HG03045 (cell line): ENCODE measurements around the gene CCDC85B.
"Not testable (repeated sequence)": the region's sequence is repeated elsewhere in the genome, so short reads cannot be mapped to it uniquely, and the experiment has no call there.

Experiments used
- ATAC-seq: cut with Tn5 transposase; IDR thresholded peaks from one replicate; pipeline ENCODE4 v1.9.1; 2021; ENCODE audit warnings: mild to moderate bottlenecking, moderate library complexity; ENCODE audit not compliant: unreplicated experiment

Gene CCDC85B

DNA sequence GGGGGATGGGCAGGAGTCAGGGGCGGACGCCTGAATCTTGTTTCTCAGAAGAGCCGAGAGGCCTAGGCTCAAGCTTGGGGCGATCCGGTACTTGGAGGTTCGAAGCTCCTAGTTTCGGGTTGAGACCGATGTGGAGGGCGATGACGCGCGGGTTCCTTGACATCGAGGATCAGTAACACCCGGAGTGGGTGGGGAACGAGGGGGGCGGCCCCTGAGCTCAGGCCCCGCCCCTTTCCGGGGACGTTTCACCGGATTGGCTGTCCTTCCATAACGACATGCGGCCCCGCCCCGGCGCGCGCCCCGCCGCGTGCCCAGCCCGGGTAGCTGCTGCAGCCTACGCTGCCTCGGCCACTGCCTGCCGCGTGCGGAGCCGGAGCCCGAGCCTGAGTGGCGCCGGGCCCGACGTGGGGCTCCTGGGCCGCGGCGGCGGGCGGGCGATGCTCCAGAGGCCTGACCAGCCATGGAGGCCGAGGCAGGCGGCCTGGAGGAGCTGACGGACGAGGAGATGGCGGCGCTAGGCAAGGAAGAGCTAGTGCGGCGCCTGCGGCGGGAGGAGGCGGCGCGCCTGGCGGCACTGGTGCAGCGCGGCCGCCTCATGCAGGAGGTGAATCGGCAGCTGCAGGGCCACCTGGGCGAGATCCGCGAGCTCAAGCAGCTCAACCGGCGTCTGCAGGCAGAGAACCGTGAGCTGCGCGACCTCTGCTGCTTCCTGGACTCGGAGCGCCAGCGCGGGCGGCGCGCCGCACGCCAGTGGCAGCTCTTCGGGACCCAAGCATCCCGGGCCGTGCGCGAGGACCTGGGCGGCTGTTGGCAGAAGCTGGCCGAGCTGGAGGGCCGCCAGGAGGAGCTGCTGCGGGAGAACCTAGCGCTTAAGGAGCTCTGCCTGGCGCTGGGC lies at the start of gene CCDC85B:
CCDC85B (plus strand) TSS at position 350 of the 895 bp plus-strand sequence; CDS start at position 461, 111 bp downstream.
- peak; percentile 57 for ATAC-seq

DNA sequence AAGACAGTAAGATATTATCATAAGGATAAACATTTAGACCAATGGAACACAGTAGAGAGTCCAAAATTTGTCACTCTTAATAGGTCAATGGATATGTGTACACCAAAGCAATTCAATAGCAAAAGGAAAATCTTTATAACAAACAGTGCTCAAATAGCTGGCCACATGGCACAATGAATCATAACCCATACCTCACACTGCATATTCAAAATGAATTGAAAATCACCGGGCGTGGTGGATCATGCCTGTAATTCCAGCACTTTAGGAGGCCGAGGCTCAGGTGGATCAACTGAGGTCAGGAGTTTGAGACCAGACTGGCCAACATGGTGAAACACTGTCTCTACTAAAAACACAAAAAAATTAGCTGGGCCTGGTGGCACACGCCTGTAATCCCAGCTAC lies 48.3 kb upstream of the CCDC85B start:
- no peak for ATAC-seq

DNA sequence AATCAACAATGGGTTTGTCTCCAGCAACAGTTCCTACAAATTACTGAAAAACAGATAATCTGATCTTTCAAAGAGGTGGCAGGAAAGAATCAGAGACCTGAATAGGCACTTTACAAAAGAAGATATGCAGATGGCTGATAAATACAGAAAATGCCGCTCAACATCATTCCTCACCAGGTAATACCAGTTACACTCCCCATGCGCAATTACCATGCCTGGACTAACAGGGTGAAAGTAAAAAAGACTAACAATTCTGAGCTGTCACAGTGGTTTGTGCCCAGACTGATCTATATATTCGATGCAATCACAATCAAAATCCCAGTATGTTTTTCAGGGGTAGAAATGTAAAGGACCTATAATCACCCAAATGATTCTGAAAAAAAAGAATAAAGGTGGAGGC lies 46.7 kb upstream of the CCDC85B start:
- no peak for ATAC-seq

DNA sequence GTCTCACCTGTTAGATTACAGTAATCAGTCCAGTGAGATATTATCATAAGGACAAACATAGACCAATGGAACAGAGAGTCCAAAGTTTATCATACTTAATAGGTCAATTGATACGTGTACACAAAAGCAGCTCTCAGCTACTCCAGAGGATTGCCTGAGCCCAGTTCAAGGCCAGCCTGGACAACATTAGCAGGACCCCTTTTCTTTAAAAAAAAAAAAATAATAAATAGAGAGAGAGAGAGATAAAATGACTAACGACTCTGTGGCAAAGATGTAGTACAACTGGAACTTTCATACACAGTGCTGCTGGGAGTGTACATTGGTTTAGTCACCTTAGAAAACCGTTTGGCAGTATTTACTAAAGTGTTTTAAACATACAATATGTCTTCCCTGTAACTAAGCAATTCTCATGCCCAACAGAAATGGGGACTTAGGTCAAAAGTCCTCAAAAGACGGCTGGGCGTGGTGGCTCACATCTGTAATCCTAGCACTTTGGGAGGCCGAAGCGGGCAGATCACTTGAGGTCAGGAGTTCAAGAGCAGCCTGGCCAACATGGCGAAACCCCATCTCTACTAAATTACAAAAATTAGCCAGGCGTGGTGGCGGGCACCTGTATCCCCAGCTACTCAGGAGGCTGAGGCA lies 46.1 kb upstream of the CCDC85B start:
- no peak for ATAC-seq

DNA sequence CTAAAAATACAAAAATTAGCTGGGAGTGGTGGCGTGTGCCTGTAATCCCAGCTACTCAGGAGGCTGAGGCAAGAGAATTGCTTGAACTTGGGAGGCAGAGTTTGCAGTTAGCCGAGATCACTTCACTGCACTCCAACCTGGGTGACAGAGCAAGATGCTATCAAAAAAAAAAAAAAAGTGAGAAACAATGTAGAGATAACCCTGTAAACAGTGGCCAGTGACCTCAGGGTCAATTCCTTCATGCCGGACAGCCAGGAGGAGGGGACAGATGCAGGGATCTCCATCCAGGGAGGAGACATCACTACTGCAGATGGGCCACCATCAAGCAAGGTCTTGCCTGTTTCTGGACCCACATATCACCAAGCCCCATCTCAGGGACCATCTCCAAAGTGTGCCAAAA lies 42.7 kb upstream of the CCDC85B start:
- ATAC-seq = no peak

DNA sequence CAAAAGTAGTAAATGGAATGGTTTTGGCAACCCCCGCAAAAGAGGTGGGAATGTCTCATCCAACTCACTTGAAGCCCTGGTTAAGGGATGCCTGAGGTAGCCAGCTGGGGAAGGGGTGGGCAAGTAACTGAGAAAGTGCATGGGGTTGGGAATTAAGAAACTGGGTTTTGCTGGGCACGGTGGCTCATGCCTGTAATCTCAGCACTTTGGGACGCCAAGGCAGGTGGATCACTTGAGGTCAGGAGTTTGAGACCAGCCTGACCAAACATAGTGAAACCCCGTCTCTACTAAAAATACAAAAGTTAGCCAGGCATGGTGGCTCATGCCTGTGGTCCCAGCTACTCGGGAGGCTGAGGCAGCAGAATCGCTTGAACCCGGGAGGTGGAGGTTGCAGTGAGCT lies 41.8 kb upstream of the CCDC85B start:
- ATAC-seq = not testable (repeated sequence)

DNA sequence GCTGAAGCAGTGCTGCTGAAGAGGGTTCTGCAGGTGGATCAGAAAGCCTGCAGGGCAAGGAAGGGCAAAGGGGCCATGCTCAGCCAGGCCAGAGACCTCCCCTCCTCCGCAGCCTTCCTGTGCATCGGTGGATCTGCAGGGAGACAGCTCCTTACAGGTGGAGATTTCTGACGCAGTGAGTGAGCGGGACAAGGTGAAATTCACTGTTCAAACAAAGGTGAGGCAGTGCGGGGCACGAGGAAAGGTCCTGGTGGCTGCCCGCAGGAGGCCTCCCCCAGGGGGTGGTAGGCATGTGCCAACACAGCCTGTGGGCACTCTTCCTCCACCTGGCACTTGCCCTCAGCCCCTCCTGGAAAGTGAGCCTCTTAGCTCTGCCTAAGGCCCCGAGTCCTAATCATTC lies 41.1 kb upstream of the CCDC85B start:
- ATAC-seq = no peak

DNA sequence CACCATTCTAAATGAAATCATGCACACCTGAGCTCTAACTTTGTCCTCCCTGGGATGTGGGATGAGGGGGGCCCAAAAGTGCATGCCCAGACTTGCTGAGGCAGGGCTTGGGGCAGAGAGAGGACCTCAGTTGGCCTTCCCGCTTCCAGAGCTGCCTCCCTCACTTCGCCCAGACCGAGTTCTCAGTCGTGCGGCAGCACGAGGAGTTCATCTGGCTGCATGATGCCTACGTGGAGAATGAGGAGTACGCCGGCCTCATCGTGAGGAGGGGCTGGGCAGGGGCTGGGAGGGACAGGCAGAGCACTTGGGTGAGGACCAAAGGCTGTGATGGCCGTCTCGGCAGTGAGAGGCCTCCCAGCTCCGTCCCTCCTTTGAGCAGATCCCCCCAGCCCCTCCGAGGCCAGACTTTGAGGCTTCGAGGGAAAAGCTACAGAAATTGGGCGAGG lies 40.7 kb upstream of the CCDC85B start:
- no peak for ATAC-seq

DNA sequence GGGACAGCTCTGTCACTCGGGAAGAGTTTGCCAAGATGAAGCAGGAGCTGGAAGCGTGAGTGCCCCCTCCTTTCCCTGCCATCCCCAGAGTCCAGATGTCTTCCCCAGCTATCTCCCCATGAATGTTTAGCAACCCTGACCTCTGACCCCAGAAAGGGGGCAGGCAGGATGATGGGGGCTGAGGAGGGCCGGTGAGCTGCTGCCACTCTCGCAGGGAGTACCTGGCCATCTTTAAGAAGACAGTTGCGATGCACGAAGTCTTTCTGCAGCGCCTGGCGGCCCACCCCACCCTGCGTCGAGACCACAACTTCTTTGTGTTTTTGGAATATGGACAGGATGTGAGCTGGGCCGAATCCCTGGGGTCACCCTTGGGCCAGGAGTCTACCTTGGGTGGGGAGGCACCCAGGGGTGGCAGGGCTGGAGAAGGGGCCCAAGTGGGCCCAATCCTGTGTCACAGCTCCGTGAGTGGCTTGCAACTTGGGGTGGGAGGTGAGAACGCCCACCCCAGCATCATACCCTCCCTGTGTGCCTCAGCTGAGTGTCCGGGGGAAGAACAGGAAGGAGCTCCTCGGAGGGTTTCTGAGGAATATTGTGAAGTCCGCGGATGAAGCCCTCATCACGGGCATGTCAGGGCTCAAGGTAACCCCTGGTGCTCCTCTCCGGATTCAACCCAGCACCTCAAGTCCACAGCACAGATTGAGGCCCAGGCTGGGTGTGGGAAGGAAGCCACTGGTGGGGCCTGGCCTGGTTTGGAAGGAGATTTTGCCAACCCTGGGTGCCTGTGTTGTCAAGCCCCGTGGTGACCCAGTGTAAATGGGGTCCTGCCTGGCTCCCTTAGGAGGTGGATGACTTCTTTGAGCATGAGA lies 40.0 kb upstream of the CCDC85B start:
- ATAC-seq = no peak

DNA sequence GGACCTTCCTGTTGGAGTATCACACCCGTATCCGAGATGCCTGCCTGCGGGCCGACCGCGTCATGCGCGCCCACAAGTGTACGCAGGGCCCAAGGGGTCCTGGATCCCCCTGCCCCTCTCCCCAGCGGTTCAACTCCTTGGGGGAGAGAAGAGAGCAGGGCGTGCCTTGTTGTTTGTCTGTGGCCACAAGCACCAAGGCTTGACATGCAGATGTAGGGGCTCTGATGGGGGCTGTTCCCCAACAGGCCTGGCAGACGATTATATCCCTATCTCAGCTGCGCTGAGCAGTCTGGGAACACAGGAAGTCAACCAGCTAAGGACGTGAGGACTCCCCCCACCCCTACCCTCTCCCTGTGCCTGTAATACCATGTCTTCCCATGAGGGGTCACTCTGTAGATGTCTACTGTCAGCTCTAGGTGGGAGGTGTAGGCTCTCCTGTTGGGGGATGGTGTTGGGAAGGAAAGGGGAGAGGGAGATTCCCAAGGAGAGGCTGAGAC lies 39.3 kb upstream of the CCDC85B start:
- no peak for ATAC-seq

DNA sequence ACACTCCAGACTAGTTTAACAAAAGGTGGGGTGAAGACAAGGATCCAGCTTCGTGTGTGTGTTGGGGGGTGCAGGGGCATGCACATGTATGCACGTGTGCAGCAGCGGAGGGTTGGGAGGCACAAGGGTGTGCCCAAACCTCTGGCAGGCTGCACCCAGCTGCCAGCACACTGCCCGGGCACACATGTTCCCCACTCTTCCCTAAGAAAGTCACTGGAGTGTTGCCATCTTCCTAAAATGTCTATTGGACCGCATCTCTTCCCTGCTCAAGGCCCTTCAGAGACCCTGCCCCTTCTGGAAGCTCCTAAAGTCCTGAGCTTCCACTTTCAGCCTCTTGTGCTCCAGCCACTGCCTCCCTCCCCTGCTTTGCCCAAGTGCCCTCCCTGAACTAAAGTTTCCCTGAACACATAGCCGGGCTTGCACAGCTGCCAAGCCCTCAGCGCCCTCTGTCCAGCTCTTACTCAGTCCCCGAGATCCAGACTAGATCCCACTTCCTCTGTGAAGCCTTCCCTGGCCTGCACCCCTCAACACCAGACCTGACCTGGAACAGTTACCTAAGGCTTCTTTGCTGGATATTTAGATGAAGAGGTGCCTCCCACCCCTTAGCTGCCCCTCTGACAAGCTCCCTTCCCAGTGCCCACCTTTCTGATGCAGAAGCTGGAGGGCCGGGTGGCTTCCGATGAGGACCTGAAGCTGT lies 38.5 kb upstream of the CCDC85B start:
- no peak for ATAC-seq

DNA sequence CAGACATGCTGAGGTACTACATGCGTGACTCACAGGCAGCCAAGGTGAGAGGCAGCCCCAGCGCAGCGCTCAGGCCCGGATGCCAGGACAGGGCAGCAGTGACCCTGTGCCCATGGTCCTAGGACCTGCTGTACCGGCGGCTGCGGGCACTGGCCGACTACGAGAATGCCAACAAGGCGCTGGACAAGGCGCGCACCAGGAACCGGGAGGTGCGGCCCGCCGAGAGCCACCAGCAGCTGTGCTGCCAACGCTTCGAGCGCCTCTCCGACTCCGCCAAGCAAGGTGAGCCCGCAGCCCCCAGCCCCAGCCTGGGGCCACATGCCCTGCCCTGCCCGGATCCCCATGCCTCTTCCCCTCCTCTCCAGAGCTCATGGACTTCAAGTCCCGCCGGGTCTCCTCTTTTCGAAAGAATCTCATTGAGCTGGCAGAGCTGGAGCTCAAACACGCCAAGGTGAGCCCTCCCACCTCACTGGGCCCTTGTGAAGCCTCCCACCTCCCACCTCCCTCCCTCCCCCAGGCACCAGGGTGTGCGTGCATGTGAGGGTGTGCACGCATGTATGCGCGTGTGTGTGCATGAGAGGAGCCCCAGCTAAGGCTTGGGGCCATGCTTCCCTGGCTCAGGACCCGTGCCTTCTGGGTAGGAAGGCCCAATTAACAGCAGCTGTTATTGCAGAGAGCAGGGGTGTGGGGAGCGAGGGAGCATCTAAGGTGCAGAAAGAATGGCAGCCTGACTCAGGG lies 37.8 kb upstream of the CCDC85B start:
- no peak for ATAC-seq

DNA sequence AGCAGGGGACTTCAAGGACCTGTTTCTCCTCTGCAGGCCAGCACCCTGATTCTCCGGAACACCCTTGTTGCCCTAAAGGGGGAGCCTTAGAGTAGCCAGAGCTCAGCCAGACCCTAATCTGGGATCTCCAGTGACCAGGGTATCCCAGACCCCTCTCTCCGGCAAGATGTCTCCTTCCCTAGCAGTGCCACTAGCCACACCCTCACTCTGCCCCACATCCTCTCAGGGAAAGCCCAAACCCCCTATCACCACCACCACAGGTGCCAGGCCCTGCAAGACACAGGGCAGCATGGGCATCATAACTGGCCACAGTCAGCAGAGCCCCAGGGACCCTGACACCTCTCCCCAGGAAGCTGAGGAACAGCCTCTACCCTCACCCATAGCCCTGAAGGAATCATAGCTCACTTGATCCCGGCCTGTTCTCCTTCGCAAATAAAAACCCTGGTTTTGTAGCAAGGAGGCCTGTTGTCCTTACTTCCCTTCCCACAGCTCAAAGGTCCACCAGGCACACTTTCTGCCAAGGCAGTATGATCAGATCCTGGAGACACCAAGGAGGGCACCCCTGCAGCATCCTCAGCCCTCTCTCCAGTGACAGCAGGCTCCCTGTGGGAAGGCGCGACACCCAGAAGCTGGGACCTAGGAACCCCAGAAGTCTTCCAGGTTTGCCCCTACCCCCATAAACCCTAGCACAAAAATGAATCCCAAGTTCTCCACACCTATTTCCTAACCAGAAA lies 37.1 kb upstream of the CCDC85B start:
- no peak for ATAC-seq

DNA sequence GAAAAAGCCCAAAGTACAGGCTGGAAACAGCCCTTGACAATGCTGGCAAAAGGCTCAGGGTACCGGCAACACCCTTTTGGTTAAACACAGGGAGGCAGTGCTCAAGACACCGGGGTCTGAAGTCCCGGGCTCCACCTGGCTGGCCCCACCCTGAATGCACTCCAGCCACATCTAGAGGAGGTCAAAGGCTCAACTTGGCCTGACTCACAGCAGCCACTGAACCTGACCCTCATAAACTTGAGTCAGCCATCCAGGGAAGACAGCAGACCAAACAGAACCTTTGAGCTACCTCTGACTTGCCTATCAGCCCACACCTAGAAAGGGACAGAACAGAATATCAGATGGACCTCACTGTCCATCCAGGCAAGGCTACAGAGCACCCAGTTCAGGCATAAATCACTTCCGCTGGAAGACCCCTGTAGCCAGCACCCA lies 36.3 kb upstream of the CCDC85B start:
- no peak for ATAC-seq

DNA sequence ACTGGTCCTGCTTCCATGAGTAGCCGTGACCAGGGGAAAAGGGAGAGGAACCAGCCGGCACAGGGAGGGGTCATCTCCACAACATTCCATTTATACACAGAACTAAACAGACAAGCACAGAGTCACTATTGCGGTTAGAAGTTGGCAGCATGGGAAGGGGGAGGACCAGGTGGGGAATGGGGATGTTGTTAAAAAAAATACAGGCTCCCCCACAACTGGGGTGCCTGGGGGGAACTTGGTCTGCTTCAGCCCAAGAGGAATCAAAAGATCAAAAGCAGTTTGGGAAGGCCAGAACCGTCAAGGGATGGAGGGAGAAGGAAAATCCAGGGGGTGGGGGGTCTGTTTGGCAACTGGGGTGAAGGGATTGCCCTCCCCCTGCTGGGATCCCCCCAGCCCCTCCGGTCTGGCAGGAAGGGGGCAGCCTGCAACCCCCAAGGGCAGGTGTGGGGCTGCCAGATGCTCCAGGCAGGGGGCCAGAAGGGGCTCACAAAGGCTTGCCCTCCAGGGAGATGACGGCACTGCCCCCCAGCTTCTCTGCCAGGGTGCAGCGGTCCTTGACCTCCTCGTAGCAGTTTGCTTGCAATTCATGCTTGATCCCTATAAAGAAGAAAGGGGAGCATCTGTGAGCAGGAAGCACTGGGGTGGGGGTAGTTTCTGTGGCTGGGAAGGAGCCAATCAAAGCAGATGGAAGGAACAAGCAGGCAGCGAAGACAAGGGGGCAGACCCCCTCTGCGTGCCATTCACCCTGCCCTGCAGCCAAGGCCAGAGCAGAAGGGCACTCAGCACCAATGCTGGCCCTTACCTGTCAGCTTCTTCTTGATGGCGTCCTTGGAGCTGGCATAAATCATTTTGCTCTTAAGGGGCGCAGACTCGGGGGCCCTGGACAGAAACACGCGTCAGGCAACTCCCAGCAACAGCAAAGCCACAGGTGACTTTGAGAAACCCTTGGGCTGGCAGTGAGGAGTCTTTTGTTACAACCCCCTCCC lies 35.3 kb upstream of the CCDC85B start:
- ATAC-seq = no peak

DNA sequence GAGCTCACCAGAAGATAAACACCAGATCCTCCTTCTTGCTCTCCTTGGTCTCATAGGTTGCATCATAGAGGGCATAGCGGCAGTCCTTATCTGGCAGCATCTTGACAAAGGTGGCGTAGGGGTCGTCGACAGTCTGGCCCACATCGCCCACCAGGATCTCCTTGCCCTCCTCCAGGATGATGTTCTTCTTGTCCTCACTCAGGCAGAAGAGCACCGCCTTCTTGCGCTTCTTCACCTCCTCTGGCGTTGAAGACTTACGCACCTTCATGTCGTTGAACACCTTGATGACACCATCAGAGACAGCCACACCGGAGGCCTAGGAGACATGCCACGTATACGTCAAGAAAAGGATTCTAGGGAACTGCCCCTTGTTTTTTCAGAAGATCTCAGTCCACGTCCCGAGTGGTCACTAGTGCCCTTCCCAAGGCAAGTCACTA lies 34.5 kb upstream of the CCDC85B start:
- no peak for ATAC-seq

DNA sequence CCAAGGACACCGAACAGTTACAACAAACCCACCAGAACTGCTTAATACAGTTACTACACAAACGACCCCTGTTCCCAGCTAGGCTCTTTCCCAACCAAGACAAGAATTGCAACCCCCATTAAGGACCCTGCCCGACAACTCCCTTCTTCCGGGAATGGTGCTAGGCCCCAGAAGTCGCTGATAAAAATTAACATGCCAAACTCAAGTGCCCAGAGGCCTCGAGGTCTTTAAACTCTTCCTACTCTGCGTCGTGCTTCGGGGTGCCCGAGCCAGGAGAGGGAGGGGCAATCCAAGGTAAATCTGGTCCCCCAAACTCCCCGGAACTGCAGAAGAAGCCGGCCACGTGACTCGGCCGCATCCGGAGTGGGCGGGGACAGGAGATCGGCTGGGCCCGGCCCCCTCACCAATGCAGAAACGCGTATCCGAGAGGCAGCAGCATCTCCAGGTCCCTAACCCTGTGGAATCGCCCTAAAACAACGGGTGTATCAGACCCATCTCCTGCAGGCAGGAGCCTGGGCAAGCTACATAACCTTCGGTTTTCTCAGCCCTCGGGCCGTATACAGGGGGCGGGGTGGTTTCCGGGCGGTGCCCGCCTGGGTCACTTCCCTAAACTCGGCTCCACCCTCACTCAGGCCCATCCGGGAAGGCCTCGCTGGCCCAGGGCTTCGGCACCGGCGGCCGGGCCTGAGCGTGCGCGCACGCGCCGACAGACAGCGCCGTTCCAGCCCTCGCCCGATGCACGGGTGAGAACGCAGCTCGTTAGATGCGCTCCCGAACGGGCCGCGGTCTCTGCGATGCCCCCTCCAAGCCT lies 33.6 kb upstream of the CCDC85B start:
- ATAC-seq = peak; percentile 25
